WI38 (cell line): ENCODE data around the gene PIP5KL1.

Experiments
- H3K4me3 ChIP-seq: 2 replicates; pipeline ENCODE4 v1.5.1; 2011; ENCODE audit warnings: low read depth, mild to moderate bottlenecking, control low read depth, low read length
- TF ChIP-seq, protein P1 (sequence below): IDR thresholded peaks from 2 replicates; pipeline ENCODE4 v1.5.1; 2012; ENCODE audit warnings: low read depth, mild to moderate bottlenecking, control low read depth, low read length

PIP5KL1 gene

GRCh38 chr9:127971357-127972235 lies 41.0 kb upstream of the PIP5KL1 start:
- TF ChIP-seq, protein P1, sequence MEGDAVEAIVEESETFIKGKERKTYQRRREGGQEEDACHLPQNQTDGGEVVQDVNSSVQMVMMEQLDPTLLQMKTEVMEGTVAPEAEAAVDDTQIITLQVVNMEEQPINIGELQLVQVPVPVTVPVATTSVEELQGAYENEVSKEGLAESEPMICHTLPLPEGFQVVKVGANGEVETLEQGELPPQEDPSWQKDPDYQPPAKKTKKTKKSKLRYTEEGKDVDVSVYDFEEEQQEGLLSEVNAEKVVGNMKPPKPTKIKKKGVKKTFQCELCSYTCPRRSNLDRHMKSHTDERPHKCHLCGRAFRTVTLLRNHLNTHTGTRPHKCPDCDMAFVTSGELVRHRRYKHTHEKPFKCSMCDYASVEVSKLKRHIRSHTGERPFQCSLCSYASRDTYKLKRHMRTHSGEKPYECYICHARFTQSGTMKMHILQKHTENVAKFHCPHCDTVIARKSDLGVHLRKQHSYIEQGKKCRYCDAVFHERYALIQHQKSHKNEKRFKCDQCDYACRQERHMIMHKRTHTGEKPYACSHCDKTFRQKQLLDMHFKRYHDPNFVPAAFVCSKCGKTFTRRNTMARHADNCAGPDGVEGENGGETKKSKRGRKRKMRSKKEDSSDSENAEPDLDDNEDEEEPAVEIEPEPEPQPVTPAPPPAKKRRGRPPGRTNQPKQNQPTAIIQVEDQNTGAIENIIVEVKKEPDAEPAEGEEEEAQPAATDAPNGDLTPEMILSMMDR = no peak
- H3K4me3 ChIP-seq = no peak overlapping the region

GRCh38 chr9:127970401-127971313 lies 40.1 kb upstream of the PIP5KL1 start:
- TF ChIP-seq, protein P1 = no peak
- H3K4me3 ChIP-seq = no peak overlapping the region

DNA sequence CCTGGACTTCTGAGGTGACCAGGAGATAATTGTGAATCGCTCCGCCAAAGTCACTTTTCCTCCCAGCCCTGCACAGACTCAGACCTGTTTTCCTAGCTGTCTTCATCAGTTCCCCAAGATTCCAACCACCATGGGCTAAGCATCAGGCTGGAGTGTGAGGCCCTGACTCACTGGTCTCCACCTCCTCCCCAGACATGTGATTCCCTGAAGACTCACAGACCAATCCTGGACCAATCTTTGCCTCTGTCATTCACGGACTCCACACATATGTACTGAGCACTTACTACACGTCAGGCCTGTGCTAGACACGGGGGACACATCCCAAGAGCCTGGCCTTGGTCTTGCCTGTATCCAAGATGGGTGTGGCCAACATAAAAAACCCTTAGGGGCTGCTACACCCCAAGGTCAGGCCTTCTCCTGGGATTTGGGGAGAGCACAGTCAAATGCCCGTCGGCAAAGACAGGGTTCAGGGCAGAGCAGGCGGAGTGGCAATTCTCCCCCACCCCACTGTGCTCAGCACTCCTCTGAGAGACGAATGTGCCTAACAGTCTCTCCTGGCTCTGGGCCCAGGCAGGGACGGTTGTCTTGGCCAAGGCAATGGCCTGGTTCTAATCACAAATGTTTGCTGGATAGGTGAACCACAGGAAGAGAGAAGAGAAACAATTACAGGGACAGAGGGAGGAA lies 38.3 kb upstream of the PIP5KL1 start:
- H3K4me3 ChIP-seq = no peak overlapping the region
- TF ChIP-seq, protein P1 = no peak

DNA sequence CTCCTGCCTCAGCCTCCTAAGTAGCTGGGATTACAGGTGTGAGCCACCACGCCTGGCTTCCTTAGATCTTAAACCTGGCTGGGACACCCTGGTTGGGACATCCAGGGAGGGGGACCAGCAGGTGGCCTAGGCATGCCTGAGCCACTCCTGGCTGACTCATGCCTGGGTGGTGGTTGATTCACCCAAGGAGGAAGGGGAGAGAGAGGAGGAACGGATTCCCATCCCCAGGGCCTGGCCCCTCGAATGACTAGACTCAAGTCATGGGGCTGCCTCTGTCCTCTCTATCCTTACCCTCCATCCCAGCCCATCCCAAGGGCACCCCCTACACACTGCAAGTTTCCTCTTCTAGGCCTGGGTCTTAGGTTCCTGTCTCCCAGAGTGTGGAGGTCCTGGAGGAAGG lies 37.5 kb upstream of the PIP5KL1 start:
- TF ChIP-seq, protein P1 = no peak

GRCh38 chr9:127967151-127967809 lies 36.7 kb upstream of the PIP5KL1 start:
- TF ChIP-seq, protein P1 = no peak

More for the DNA sequence above, 37.5 kb upstream of the PIP5KL1 start:
- no peak overlapping the region for H3K4me3 ChIP-seq

GRCh38 chr9:127966416-127967150 lies 36.0 kb upstream of the PIP5KL1 start:
- H3K4me3 ChIP-seq = no peak overlapping the region
- TF ChIP-seq, protein P1 = no peak

More at GRCh38 chr9:127967151-127967809, 36.7 kb upstream of the PIP5KL1 start:
- no peak overlapping the region for H3K4me3 ChIP-seq
